ENCODE results near the gene TJP2. TPM values are rescaled to one million over a fixed set of nuclear protein-coding genes. Genes with fewer than 3 reads are reported as not detected.
A peak's percentile ranks its signal among the peaks of the same experiment; 100 is the strongest.

TJP2 gene
- total RNA-seq, 1 experiment from 2014 or later: 155 TPM

- TF ChIP-seq ZNF425 (CRISPR knock-in tag; conservative IDR thresholded peaks at IDR 0.05) (no peak), ATF6 (CRISPR knock-in tag; IDR thresholded peaks at IDR 0.05) (no peak), RORB (CRISPR knock-in tag; IDR thresholded peaks at IDR 0.05) (no peak), MYBL2 (CRISPR knock-in tag; IDR thresholded peaks at IDR 0.05) (no peak)
Observed at GRCh38 chr9:69171517-69171916, 2.6 kb upstream of the TJP2 start (continued).

GRCh38 chr9:69172895-69173294 is 1.2 kb upstream of the TJP2 start:
- peaks cover 82% of the 10 kb centered on the region for H3K4me1 Mint-ChIP-seq
- no peak for DNase-seq (ENCODE audit: low spot score)
- H3K4me3 Mint-ChIP-seq: peak overlapping the region; percentile 75
- ATAC-seq: no peak
- H3K27ac Mint-ChIP-seq: no peak overlapping the region
- TF ChIP-seq CDX4 (CRISPR knock-in tag; IDR thresholded peaks at IDR 0.05; ENCODE audit: borderline replicate concordance) (no peak), CBFB (CRISPR knock-in tag; IDR thresholded peaks at IDR 0.05; ENCODE audit: low read depth) (no peak), ZSCAN18 (CRISPR knock-in tag; IDR thresholded peaks at IDR 0.05) (no peak), SOX15 (CRISPR knock-in tag; IDR thresholded peaks at IDR 0.05) (no peak), CREB1 (CRISPR knock-in tag; IDR thresholded peaks at IDR 0.05) (no peak), E2F1 (CRISPR knock-in tag; IDR thresholded peaks at IDR 0.05) (no peak), HMGXB4 (CRISPR knock-in tag; IDR thresholded peaks at IDR 0.05) (no peak), MAX (CRISPR knock-in tag; IDR thresholded peaks at IDR 0.05) (no peak), ZBTB43 (CRISPR knock-in tag; IDR thresholded peaks at IDR 0.05) (no peak), MXD4 (CRISPR knock-in tag; IDR thresholded peaks at IDR 0.05; ENCODE audit: borderline replicate concordance) (no peak), TEAD4 (CRISPR knock-in tag; IDR thresholded peaks at IDR 0.05) (no peak), NFE2L1 (CRISPR knock-in tag; IDR thresholded peaks at IDR 0.05) (no peak)
- POLR2A ChIA-PET: no interaction called here
- H3K36me3 Mint-ChIP-seq: no peaks in the 10 kb centered on the region
- H3K9me3 Mint-ChIP-seq: no peaks in the 10 kb centered on the region
- peaks cover 6% of the 10 kb centered on the region for H3K27me3 Mint-ChIP-seq (ENCODE audit: low read depth)
- CTCF ChIA-PET: interaction anchor here (1.0 to 1.4 kb wide), 2 partner anchors 20 to 137 kb away, joined by 3 to 8 read pairs; partner anchors contain the start of gene FXN
